Measurements from ENCODE around the gene VWA5B1.

Gene VWA5B1

DNA sequence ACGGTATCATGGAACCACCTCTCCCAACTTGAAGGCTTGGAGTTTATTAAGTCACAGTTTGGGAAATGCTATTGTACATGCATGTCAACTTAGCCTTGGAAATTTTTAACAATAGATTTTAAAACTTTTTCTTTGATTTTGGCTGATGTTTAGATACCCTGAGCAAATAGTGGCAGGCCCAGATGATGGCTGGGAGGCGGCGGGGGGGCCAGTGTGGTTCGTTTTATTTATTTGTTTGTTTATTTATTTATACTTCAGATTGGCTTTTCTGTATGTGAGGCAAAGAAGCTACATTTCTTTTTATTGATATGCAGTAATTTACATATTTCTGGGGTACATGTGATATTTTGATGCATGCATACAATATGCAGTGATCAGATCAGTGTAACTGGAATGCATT lies 82.0 kb downstream of the VWA5B1 start:
- Histone ChIP-seq H3K27ac (ENCODE audit: low read length) (no peak overlapping the region), H3K36me3 (ENCODE audit: control insufficient read depth, low read depth, low read length) (no peaks in the 10 kb centered on the region), H3K27me3 (ENCODE audit: control insufficient read depth, insufficient read depth, low read length) (peaks cover 70% of the 10 kb centered on the region), H3K9me3 (ENCODE audit: control insufficient read depth, low read depth, low read length) (no peaks in the 10 kb centered on the region), H3K4me1 (ENCODE audit: control insufficient read depth, low read depth, low read length) (no peaks in the 10 kb centered on the region), H3K4me3 (ENCODE audit: low read length) (no peak overlapping the region), H3K9ac (ENCODE audit: low read length) (no peak overlapping the region)

DNA sequence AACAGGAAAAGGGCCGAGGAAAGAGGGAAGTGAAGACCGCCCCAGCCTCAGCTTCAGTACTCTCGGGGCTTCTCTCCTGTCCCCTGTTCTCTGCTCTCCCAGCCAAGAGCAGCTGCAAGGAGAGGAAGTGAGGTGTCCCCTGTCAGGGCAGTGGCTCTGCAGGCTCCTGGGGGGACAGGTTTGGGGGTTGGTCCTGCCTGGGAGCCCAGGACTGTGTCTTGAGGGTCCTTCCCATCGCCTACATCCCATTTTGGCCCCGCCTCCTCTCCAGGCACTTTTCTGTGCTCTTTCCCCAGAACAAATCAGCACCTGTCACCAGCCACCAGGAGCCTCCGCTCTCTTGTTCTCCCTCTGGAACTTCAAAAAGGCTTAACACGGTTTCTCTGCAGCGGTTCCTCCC lies 82.6 kb downstream of the VWA5B1 start:
- peaks cover 64% of the 10 kb centered on the region for H3K27me3 ChIP-seq (ENCODE audit: control insufficient read depth, insufficient read depth, low read length)

DNA sequence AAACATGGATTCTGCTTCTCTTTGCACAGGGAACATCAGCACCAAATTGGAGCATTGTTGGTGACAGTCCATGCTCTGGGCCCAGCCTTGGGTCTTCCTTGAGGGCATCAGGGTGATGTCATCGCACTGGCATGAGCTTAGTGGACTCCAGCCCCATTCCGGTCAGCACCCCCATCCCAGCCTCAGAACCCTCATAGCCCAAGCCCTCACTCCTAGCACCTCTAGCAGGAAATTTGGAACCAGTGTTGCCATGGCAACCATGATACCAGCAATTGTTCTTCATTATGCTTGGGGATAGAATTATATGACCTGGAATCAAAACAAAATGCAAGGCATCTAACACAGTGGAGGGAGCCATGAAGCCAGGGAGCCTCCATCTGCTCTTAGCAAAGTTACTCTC lies 83.1 kb downstream of the VWA5B1 start:
- H3K4me3 ChIP-seq (ENCODE audit: low read length), result no peak overlapping the region
- no peak overlapping the region for H3K27ac ChIP-seq (ENCODE audit: low read length)
- H3K4me1 ChIP-seq (ENCODE audit: control insufficient read depth, low read depth, low read length), result no peaks in the 10 kb centered on the region
- no peaks in the 10 kb centered on the region for H3K9me3 ChIP-seq (ENCODE audit: control insufficient read depth, low read depth, low read length)
- H3K27me3 ChIP-seq (ENCODE audit: control insufficient read depth, insufficient read depth, low read length), result peaks cover 59% of the 10 kb centered on the region
- no peak overlapping the region for H3K9ac ChIP-seq (ENCODE audit: low read length)
- H3K36me3 ChIP-seq (ENCODE audit: control insufficient read depth, low read depth, low read length), result no peaks in the 10 kb centered on the region

More for the DNA sequence above, 82.6 kb downstream of the VWA5B1 start:
- Histone ChIP-seq H3K4me3 (ENCODE audit: low read length) (no peak overlapping the region), H3K9me3 (ENCODE audit: control insufficient read depth, low read depth, low read length) (no peaks in the 10 kb centered on the region), H3K27ac (ENCODE audit: low read length) (no peak overlapping the region), H3K4me1 (ENCODE audit: control insufficient read depth, low read depth, low read length) (no peaks in the 10 kb centered on the region), H3K9ac (ENCODE audit: low read length) (no peak overlapping the region), H3K36me3 (ENCODE audit: control insufficient read depth, low read depth, low read length) (no peaks in the 10 kb centered on the region)

DNA sequence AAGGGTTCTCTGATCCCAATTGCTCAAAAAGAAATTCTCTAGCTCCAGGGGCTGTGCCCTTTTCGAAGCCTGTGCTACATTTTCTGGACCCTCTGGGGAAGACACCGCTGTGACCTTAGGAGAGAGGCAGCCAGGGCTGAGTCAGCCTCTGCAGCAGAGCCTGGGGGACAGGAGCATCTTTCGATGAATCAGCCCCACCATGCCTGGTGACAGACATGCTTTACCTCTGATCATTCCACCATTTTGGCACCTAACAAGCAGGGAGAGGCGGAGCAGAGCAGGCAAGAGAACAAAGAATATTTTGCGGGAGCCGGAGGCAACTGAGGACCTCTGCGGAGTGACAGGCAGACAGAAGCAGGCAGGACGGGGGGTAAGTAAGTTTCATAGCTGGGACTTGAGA lies 84.9 kb downstream of the VWA5B1 start:
- peaks cover 50% of the 10 kb centered on the region for H3K27me3 ChIP-seq (ENCODE audit: control insufficient read depth, insufficient read depth, low read length)

DNA sequence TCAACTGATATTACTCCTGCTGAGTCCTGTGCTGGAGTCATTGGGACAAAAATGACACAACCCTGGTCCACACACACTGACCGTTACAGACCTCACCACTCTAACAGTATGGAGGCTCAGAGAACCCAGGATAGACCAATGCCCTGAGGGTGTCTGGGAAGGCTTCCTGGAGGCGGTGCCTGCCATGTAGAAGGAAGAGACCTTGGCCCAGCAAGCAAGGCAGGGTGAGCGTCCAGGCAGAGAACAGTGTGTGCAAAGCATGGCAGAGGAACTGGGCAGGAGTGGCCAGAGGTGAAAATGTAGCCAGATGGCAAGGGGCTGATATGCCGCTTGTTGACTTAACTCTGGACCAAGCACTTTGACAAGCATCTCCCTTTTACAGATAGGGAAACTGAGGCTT lies 85.5 kb downstream of the VWA5B1 start:
- Histone ChIP-seq H3K9me3 (ENCODE audit: control insufficient read depth, low read depth, low read length) (no peaks in the 10 kb centered on the region), H3K36me3 (ENCODE audit: control insufficient read depth, low read depth, low read length) (no peaks in the 10 kb centered on the region), H3K27me3 (ENCODE audit: control insufficient read depth, insufficient read depth, low read length) (peaks cover 45% of the 10 kb centered on the region), H3K9ac (ENCODE audit: low read length) (no peak overlapping the region), H3K4me1 (ENCODE audit: control insufficient read depth, low read depth, low read length) (no peaks in the 10 kb centered on the region), H3K4me3 (ENCODE audit: low read length) (no peak overlapping the region), H3K27ac (ENCODE audit: low read length) (no peak overlapping the region)

More for the DNA sequence above, 84.9 kb downstream of the VWA5B1 start:
- Histone ChIP-seq H3K4me3 (ENCODE audit: low read length) (no peak overlapping the region), H3K4me1 (ENCODE audit: control insufficient read depth, low read depth, low read length) (no peaks in the 10 kb centered on the region), H3K9ac (ENCODE audit: low read length) (no peak overlapping the region), H3K9me3 (ENCODE audit: control insufficient read depth, low read depth, low read length) (no peaks in the 10 kb centered on the region), H3K36me3 (ENCODE audit: control insufficient read depth, low read depth, low read length) (no peaks in the 10 kb centered on the region), H3K27ac (ENCODE audit: low read length) (no peak overlapping the region)

DNA sequence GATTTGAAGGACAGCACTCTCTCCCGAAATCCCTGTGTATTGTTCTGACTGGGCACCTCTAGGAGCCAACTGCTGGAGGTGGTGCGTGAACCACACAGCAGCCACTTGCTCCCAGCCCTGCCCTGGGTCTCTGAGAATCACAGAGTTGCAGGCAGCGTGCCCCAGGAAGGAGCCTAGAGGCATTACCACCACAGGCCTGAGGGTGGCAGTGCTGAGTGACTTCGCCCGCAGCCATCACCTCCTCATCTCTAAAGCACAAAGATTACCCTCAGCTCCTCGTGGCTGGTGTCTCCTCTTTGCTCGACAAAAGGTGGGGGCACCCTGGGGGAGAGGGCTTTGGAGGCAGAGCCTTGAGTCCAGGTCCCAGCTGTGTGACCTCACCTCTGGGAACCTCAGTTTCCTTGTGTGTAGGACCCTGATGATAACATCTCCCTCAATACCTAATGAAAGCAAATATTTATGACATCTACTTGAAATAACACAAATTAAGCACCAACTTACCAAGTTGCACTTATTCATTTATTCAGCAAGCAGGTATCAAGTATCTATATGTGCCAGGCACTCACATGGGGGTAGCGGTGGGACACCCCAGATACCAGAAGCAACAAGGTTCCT lies 86.3 kb downstream of the VWA5B1 start:
- Histone ChIP-seq H3K4me3 (ENCODE audit: low read length) (no peak overlapping the region), H3K27me3 (ENCODE audit: control insufficient read depth, insufficient read depth, low read length) (peaks cover 37% of the 10 kb centered on the region), H3K4me1 (ENCODE audit: control insufficient read depth, low read depth, low read length) (no peaks in the 10 kb centered on the region), H3K9me3 (ENCODE audit: control insufficient read depth, low read depth, low read length) (no peaks in the 10 kb centered on the region), H3K36me3 (ENCODE audit: control insufficient read depth, low read depth, low read length) (no peaks in the 10 kb centered on the region), H3K27ac (ENCODE audit: low read length) (no peak overlapping the region), H3K9ac (ENCODE audit: low read length) (no peak overlapping the region)

DNA sequence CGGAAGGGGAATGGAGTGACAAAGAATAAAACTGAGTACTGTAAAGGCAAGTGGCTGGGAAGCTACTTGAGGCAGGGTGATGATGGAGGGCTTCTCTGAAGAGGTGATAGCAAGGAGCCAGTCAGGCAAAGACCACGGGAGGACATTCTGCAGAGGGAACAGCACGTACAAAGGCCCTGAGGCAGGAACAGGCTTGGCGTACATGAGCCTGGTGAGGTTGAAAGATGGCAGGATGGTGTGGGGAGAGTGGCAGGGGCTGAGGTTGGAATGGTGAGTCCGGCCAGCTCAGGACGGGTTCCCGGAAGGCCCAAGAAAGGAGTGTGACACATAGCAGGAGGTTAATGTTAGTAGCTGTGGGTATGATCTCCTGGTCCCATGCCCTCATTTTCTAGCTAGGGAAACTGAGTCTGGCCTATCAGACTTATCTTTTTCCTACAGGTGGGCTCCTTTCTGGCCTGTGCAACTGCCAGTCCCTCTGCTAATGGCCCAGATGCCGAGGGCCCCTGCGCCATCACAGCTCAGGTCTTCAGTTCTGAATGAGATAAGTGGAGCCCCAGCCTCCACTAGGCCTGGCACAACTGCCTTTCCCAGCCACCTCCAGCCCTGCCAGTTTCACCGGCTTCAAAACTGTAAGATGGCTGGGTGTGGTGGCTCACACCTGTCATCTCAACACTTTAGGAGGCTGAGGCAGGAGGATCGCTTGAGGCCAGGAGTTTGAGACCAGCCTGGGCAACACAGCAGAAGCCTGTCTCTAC lies 87.0 kb downstream of the VWA5B1 start:
- Histone ChIP-seq H3K4me1 (ENCODE audit: control insufficient read depth, low read depth, low read length) (no peaks in the 10 kb centered on the region), H3K27ac (ENCODE audit: low read length) (no peak overlapping the region), H3K4me3 (ENCODE audit: low read length) (no peak overlapping the region), H3K9me3 (ENCODE audit: control insufficient read depth, low read depth, low read length) (no peaks in the 10 kb centered on the region), H3K27me3 (ENCODE audit: control insufficient read depth, insufficient read depth, low read length) (peaks cover 32% of the 10 kb centered on the region), H3K9ac (ENCODE audit: low read length) (no peak overlapping the region), H3K36me3 (ENCODE audit: control insufficient read depth, low read depth, low read length) (no peaks in the 10 kb centered on the region)

- H3K4me1 ChIP-seq (ENCODE audit: control insufficient read depth, low read depth, low read length), result no peaks in the 10 kb centered on the region
- no peaks in the 10 kb centered on the region for H3K36me3 ChIP-seq (ENCODE audit: control insufficient read depth, low read depth, low read length)
- no peak overlapping the region for H3K4me3 ChIP-seq (ENCODE audit: low read length)
- H3K27me3 ChIP-seq (ENCODE audit: control insufficient read depth, insufficient read depth, low read length), result peaks cover 29% of the 10 kb centered on the region
- no peak overlapping the region for H3K27ac ChIP-seq (ENCODE audit: low read length)
- no peak overlapping the region for H3K9ac ChIP-seq (ENCODE audit: low read length)
- no peaks in the 10 kb centered on the region for H3K9me3 ChIP-seq (ENCODE audit: control insufficient read depth, low read depth, low read length)
Observed at GRCh38 chr1:20379075-20379474, 88.4 kb downstream of the VWA5B1 start.

GRCh38 chr1:20380175-20380574 lies 89.5 kb downstream of the VWA5B1 start:
- Histone ChIP-seq H3K27me3 (ENCODE audit: control insufficient read depth, insufficient read depth, low read length) (peaks cover 28% of the 10 kb centered on the region), H3K4me1 (ENCODE audit: control insufficient read depth, low read depth, low read length) (peaks cover 2% of the 10 kb centered on the region), H3K9ac (ENCODE audit: low read length) (no peak overlapping the region), H3K4me3 (ENCODE audit: low read length) (no peak overlapping the region), H3K36me3 (ENCODE audit: control insufficient read depth, low read depth, low read length) (no peaks in the 10 kb centered on the region), H3K27ac (ENCODE audit: low read length) (no peak overlapping the region), H3K9me3 (ENCODE audit: control insufficient read depth, low read depth, low read length) (no peaks in the 10 kb centered on the region)

- H3K27me3 ChIP-seq (ENCODE audit: control insufficient read depth, insufficient read depth, low read length), result peaks cover 24% of the 10 kb centered on the region
- no peaks in the 10 kb centered on the region for H3K9me3 ChIP-seq (ENCODE audit: control insufficient read depth, low read depth, low read length)
- no peaks in the 10 kb centered on the region for H3K36me3 ChIP-seq (ENCODE audit: control insufficient read depth, low read depth, low read length)
- no peak overlapping the region for H3K27ac ChIP-seq (ENCODE audit: low read length)
- H3K9ac ChIP-seq (ENCODE audit: low read length), result no peak overlapping the region
- peaks cover 6% of the 10 kb centered on the region for H3K4me1 ChIP-seq (ENCODE audit: control insufficient read depth, low read depth, low read length)
- H3K4me3 ChIP-seq (ENCODE audit: low read length), result no peak overlapping the region
Observed at GRCh38 chr1:20380616-20381035, 90.0 kb downstream of the VWA5B1 start.

DNA sequence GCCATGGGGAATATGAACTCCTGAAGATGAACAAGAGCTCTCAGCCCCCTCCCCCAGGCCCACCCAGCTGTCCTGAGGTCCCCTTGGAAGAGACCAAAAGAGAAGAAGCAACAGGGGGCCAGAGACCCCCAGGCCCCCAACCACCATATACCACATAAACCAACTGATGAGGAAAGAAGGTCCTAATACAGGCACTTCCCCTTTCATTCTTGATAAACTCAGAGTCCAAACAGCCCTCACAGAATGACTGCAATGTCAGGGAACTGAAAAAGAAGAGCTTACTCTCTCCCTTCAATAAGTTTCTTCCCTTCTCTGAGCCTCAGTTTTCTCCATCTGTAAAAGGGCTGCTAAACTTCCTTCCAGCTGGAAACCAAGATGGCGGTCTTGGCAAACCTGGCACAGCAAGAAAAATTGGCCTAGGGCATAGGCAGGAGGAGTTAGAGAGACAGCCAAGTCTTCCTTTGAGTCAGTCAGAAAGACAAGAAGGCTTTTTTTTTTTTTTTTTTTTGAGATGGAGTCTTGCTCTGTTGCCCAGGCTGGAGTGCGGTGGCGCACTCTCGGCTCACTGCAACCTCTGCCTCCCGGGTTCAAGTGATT lies 90.5 kb downstream of the VWA5B1 start:
- H3K9me3 ChIP-seq (ENCODE audit: control insufficient read depth, low read depth, low read length), result no peaks in the 10 kb centered on the region
- H3K27ac ChIP-seq (ENCODE audit: low read length), result no peak overlapping the region
- H3K4me3 ChIP-seq (ENCODE audit: low read length), result no peak overlapping the region
- no peaks in the 10 kb centered on the region for H3K36me3 ChIP-seq (ENCODE audit: control insufficient read depth, low read depth, low read length)
- H3K27me3 ChIP-seq (ENCODE audit: control insufficient read depth, insufficient read depth, low read length), result peaks cover 22% of the 10 kb centered on the region
- H3K4me1 ChIP-seq (ENCODE audit: control insufficient read depth, low read depth, low read length), result peaks cover 11% of the 10 kb centered on the region
- H3K9ac ChIP-seq (ENCODE audit: low read length), result no peak overlapping the region

Measured in iPS-18a (cell line).